Measurements from ENCODE around the gene TMPRSS13.

- no peak for TF ChIP-seq POLR2A (IDR thresholded peaks at IDR 0.05)
- no peak for TF ChIP-seq CTCF (IDR thresholded peaks at IDR 0.05 in 8 of 11, conservative IDR thresholded peaks at IDR 0.05 in 3 of 11)
Measured at GRCh38 chr11:117884994-117885393, 44.2 kb downstream of the TMPRSS13 start.

Data from spleen (tissue), 7 donors.